Uterus (tissue), 2 donors: ENCODE measurements around the gene RAI1.

ENCODE experiments used
- POLR2A ChIP-seq, 2 donors: fragments of 450-650 bp; IDR thresholded peaks; one replicate each; pipeline ENCODE4 v1.6.1; 2016; ENCODE audit warnings: antibody characterized with exemption in 2 of 2, mild to moderate bottlenecking in 1 of 2, moderate library complexity in 1 of 2
- TF ChIP-seq, protein P1 (sequence below), 4 experiments: fragments of 200-600 bp in 2 of 4; fragments of 450-650 bp in 2 of 4; sonication (generic) in 2 of 4; IDR thresholded peaks; one replicate each; pipeline ENCODE4 v1.5.1; 2016 to 2019; ENCODE audit warnings: antibody characterized with exemption in 4 of 4, mild to moderate bottlenecking in 2 of 4, moderate library complexity in 1 of 4

DNA sequence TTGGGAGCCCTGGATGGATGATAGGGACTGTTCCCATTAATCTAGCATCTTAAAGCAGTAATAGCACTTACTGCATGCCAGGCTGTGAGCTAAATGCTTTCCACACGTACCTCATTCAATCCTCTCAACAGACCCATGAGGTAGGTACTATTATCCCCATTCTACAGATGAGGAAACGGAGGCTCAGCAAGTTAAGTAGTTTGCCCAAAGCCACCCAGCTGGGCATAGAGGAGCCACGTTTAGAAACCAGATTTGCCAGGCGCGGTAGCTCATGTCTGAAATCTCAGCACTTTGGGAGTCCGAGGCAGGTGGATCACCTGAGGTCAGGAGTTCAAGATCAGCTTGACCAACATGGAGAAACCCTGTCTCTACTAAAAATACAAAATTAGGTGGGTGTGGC lies 2.0 kb upstream of the RAI1 start:
- TF ChIP-seq, protein P1, sequence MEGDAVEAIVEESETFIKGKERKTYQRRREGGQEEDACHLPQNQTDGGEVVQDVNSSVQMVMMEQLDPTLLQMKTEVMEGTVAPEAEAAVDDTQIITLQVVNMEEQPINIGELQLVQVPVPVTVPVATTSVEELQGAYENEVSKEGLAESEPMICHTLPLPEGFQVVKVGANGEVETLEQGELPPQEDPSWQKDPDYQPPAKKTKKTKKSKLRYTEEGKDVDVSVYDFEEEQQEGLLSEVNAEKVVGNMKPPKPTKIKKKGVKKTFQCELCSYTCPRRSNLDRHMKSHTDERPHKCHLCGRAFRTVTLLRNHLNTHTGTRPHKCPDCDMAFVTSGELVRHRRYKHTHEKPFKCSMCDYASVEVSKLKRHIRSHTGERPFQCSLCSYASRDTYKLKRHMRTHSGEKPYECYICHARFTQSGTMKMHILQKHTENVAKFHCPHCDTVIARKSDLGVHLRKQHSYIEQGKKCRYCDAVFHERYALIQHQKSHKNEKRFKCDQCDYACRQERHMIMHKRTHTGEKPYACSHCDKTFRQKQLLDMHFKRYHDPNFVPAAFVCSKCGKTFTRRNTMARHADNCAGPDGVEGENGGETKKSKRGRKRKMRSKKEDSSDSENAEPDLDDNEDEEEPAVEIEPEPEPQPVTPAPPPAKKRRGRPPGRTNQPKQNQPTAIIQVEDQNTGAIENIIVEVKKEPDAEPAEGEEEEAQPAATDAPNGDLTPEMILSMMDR (IDR thresholded peaks at IDR 0.05), result no peak
- no peak for TF ChIP-seq POLR2A (IDR thresholded peaks at IDR 0.05)
